MCF 10A (cell line): Measurements from ENCODE around the gene XIAP. TPM values are rescaled to one million over a fixed set of nuclear protein-coding genes. Genes with fewer than 3 reads are reported as not detected.

Source experiments
- BruUV-seq: library from RNA; stranded (reverse); fragments of 400-500 nt; replicated peaks from 2 replicates; lab custom pipeline; 2021; lab: Mats Ljungman, UMichigan
- CTCF ChIA-PET: fragments of 300-600 bp; sonication (Branson Sonifier 250); formaldehyde crosslinking; extraction: SDS; loops from one replicate; lab custom pipeline; 2021; ENCODE audit warnings: antibody characterized with exemption, inconsistent platforms; lab: Yijun Ruan, JAX
- POLR2A ChIA-PET: fragments of 300-600, 350-650 bp; sonication (Branson Sonifier 250); formaldehyde crosslinking; extraction: SDS; loops from one replicate; lab custom pipeline; 2020; ENCODE audit warnings: antibody characterized with exemption, inconsistent platforms; lab: Yijun Ruan, JAX
- DNase-seq: peaks from one replicate; pipeline ENCODE4 v3.0.0-alpha.2; 2018; ENCODE audit not compliant: unreplicated experiment
- H3K27ac Mint-ChIP-seq: one replicate; pipeline ENCODE4 v1.8.0; 2022; ENCODE audit warnings: mild to moderate bottlenecking, low read depth, mixed read lengths; ENCODE audit not compliant: unreplicated experiment
- H3K27me3 Mint-ChIP-seq: one replicate; pipeline ENCODE4 v1.8.0; 2022; ENCODE audit warnings: mixed read lengths; ENCODE audit not compliant: insufficient read depth, unreplicated experiment
- H3K36me3 Mint-ChIP-seq: one replicate; pipeline ENCODE4 v1.8.0; 2022; ENCODE audit warnings: mild to moderate bottlenecking, moderate library complexity, mixed read lengths; ENCODE audit not compliant: insufficient read depth, unreplicated experiment
- H3K4me1 Mint-ChIP-seq: one replicate; pipeline ENCODE4 v1.8.0; 2022; ENCODE audit warnings: mixed read lengths; ENCODE audit not compliant: insufficient read depth, unreplicated experiment
- H3K4me3 Mint-ChIP-seq: one replicate; pipeline ENCODE4 v1.8.0; 2022; ENCODE audit warnings: mild to moderate bottlenecking, moderate library complexity, mixed read lengths; ENCODE audit not compliant: unreplicated experiment
- H3K9me3 Mint-ChIP-seq: one replicate; pipeline ENCODE4 v1.8.0; 2022; ENCODE audit warnings: mixed read lengths; ENCODE audit not compliant: unreplicated experiment
- CTCF ChIP-seq: fragments of 200-600 bp; IDR thresholded peaks from one replicate; pipeline ENCODE4 v1.8.0; 2022; ENCODE audit warnings: antibody characterized with exemption, mild to moderate bottlenecking; ENCODE audit not compliant: unreplicated experiment
- intact Hi-C: fragments of 100-400 bp; cut with micrococcal nuclease; formaldehyde crosslinking; loops from 2 replicates; pipeline ENCODE4 v1.14.1; 2022
- total RNA-seq: library from RNA; stranded (reverse); gene quantifications from 2 replicates; pipeline ENCODE4 v1.2.3, GENCODE V29; 2022

Gene XIAP
- total RNA-seq, 1 experiment from 2014 or later = 62.9 TPM

DNA sequence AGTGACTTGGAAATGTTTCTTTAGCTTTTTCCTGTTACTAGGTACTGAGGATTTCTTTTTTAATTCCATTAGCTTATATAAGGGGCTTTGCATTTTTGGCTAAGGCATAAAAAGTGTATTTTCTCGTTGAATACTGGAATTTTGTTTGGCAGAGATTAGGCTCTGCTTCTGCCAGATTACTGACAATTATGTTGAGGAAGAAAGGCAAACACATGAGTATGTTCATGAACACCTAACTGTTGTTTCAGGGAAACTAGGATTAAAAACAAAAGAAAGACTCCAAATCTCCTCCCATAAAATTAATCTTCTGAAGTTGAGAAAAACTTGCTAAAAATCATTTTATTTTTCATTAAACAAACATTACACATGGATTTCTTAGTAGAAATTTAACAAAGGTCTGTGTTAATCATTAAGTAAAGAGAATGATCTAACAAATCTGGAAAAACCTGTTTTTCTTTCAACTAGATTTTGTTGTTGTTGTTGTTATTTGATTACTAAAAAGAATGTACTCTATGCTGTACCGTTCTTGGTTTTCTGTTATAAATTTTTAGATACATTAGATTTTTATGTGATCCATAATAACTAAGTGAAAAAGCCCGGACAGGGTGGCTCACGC is 58.4 kb downstream of the XIAP start:
- no peaks in the 10 kb centered on the region for H3K36me3 Mint-ChIP-seq

DNA sequence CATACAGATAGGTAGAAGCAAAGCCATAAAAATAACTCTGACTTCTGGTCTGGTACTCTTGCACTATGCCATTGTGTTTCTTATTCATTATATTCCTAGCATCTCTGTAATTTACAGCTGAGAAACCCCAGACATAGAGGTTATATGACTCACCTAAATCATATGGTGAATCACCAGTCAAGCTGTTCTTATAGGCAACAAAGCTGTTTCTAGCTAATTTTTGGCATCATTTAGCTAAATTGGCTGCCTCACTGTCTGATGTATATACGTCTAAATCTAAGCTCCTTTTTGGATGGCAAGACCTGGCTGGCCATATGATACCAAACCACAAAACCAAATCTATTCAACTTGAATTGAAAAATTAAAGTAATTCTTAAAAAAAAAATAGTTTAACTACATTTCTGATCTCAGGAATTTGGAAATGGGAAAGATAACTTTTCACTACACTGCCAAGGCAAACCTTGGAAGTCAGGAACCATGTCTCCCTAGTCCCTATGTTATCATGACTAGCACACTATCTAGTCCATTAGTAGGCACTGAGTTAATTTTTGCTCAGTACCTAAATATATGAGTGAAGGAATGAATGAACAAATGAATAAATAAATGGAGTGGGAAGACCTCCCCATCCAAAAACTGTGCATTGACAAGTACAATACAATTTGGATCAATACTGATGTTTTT is 60.4 kb downstream of the XIAP start:
- Mint-ChIP-seq H3K4me1 (no peaks in the 10 kb centered on the region), H3K36me3 (no peaks in the 10 kb centered on the region), H3K9me3 (no peaks in the 10 kb centered on the region), H3K27me3 (no peaks in the 10 kb centered on the region), H3K4me3 (no peak overlapping the region), H3K27ac (no peak overlapping the region)
- CTCF ChIA-PET = interaction anchor here (0.7 to 1.0 kb wide), 3 partner anchors 15 to 87 kb away, joined by 3 read pairs; no protein-coding TSS in a partner anchor
- intact Hi-C loops = no loop called here
- TF ChIP-seq CTCF = no peak
- peak; percentile 49 for DNase-seq
- BruUV-seq = no TSS peak
- POLR2A ChIA-PET = interaction anchor here (0.7 kb wide), 1 partner anchor 9 kb away, joined by 4 read pairs; no protein-coding TSS in a partner anchor

More for the DNA sequence above, 58.4 kb downstream of the XIAP start:
- H3K4me3 Mint-ChIP-seq = no peak overlapping the region
- intact Hi-C loops = no loop called here
- no peak for DNase-seq
- CTCF ChIA-PET = interaction anchor here (1.5 kb wide), 1 partner anchor 85 kb away, joined by 3 read pairs; no protein-coding TSS in a partner anchor
- POLR2A ChIA-PET = no interaction called here
- no peaks in the 10 kb centered on the region for H3K9me3 Mint-ChIP-seq
- H3K27me3 Mint-ChIP-seq = no peaks in the 10 kb centered on the region
- TF ChIP-seq CTCF = no peak
- no peaks in the 10 kb centered on the region for H3K4me1 Mint-ChIP-seq
- H3K27ac Mint-ChIP-seq = no peak overlapping the region
- no TSS peak for BruUV-seq

- Mint-ChIP-seq H3K36me3 (no peaks in the 10 kb centered on the region), H3K27ac (no peak overlapping the region), H3K9me3 (no peaks in the 10 kb centered on the region), H3K4me3 (no peak overlapping the region), H3K27me3 (no peaks in the 10 kb centered on the region), H3K4me1 (no peaks in the 10 kb centered on the region)
- no TSS peak for BruUV-seq
- intact Hi-C loops = no loop called here
- no peak for DNase-seq
- ChIA-PET POLR2A (interaction anchor here (0.6 kb wide), 1 partner anchor 94 kb away, joined by 4 read pairs; no protein-coding TSS in a partner anchor), CTCF (interaction anchor here (1.0 kb wide), 1 partner anchor 39 kb away, joined by 3 read pairs; no protein-coding TSS in a partner anchor)
- no peak for TF ChIP-seq CTCF
Observed at GRCh38 chrX:123923211-123923610, 63.4 kb downstream of the XIAP start.

DNA sequence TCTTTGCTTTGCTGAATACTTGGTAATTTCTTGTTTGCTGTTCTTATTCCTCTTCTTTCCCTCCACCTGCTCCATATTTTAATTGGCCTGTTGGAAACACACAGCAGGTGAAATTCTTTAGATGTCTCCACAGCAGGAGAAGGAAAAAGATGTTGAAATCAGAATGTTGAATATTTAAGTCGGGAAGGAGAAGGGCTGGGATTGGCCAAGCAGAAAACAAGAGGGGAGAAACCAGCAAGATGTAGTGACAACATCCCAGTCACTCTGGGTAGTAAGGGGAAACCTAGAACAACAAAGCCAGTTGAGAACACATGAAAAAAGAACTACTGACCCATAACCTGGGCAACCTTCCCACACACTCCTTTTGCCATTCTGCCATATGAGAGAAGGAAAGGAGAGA is 64.3 kb downstream of the XIAP start:
- H3K27ac Mint-ChIP-seq = no peak overlapping the region
- H3K36me3 Mint-ChIP-seq = no peaks in the 10 kb centered on the region
- ChIA-PET POLR2A (no interaction called here), CTCF (no interaction called here)
- H3K27me3 Mint-ChIP-seq = no peaks in the 10 kb centered on the region
- no TSS peak for BruUV-seq
- TF ChIP-seq CTCF = no peak
- no peaks in the 10 kb centered on the region for H3K9me3 Mint-ChIP-seq
- no peak for DNase-seq
- H3K4me3 Mint-ChIP-seq = no peak overlapping the region
- intact Hi-C loops = no loop called here
- H3K4me1 Mint-ChIP-seq = no peaks in the 10 kb centered on the region
